Upper lobe of right lung (tissue), 1 donor: ENCODE data around the gene LRRC27. TPM values are rescaled to one million over a fixed set of nuclear protein-coding genes. Genes with fewer than 3 reads are reported as not detected.

Experiments
- ATAC-seq: fragments of 200-7000 bp; cut with Tn5 transposase; one replicate; pipeline ENCODE4 v1.9.1; 2020; ENCODE audit warnings: mild to moderate bottlenecking, moderate library complexity
- DNase-seq: peaks from one replicate; pipeline ENCODE4 v3.0.0-alpha.2; 2020
- H3K27ac ChIP-seq: fragments of 200-600 bp; one replicate; pipeline ENCODE4 v1.8.0; 2022
- H3K27me3 ChIP-seq: fragments of 200-600 bp; one replicate; pipeline ENCODE4 v1.8.0; 2022; ENCODE audit warnings: mild to moderate bottlenecking
- H3K36me3 ChIP-seq: fragments of 200-600 bp; one replicate; pipeline ENCODE4 v1.8.0; 2022
- H3K4me1 ChIP-seq: fragments of 200-600 bp; one replicate; pipeline ENCODE4 v1.8.0; 2022
- H3K4me3 ChIP-seq: fragments of 200-600 bp; one replicate; pipeline ENCODE4 v1.8.0; 2022; ENCODE audit warnings: mild to moderate bottlenecking
- H3K9me3 ChIP-seq: fragments of 200-600 bp; one replicate; pipeline ENCODE4 v1.8.0; 2022
- intact Hi-C: fragments of 100-400 bp; cut with DNase I; formaldehyde crosslinking; loops from one replicate; pipeline ENCODE4 v1.11.0; 2022
- total RNA-seq: library from RNA; stranded (reverse); fragmentation: NEBNext Ultra II Directional; extraction: Animal tissue kit (Norgen Biotek cat#: 25700); gene quantifications from one replicate; pipeline ENCODE4 v1.2.1, GENCODE V29; 2021
- TF ChIP-seq, protein P1 (sequence below): fragments of 200-600 bp; IDR thresholded peaks from one replicate; pipeline ENCODE4 v1.8.0; 2022; ENCODE audit warnings: antibody characterized with exemption
- donor health status: DM: no; HTN: yes; CAD: no; lungs with severe emphysema.

LRRC27 gene
- total RNA-seq, 1 donor from 2014 or later = 6.3 TPM

DNA sequence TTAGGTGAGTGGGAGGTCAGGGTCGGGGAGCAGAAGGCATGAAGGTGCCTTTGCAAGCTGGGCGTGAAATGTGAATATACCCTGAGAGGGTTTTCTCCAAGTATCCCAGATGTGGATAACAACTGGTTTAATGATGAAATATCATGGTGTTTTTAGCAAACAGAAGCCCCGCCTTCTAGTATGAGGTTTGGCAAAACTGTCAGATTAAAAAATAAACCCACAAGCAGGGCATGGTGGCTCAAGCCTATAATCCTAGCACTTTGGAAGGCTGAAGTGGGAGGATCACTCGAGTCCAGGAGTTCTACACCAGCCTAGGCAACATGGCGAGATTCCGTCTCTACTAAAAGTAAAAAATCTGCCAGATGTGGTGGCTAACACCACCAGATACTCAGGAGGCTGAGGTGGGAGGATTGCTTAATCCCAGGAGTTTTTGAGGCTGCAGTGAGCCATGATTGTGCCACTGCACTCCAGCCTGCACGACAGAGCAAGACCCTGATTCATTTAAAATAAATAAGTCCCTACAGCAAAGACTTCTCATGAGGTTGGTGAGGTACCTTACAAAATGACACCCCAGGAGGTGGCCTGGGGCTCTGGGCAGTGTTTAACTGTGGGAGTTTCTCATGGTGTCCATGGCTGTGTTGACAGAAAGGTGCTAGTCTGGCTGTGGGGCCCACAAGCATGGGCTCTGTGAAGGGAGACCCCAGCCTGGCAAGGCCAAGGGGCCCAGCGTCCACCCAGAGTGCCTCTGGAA lies 58.4 kb downstream of the LRRC27 start:
- ATAC-seq (no peak), DNase-seq (peak; percentile 17)
- Histone ChIP-seq H3K27me3 (no peaks in the 10 kb centered on the region), H3K4me3 (no peak overlapping the region), H3K9me3 (no peaks in the 10 kb centered on the region), H3K27ac (no peak overlapping the region), H3K4me1 (peaks cover 14% of the 10 kb centered on the region), H3K36me3 (no peaks in the 10 kb centered on the region)
- TF ChIP-seq, protein P1, sequence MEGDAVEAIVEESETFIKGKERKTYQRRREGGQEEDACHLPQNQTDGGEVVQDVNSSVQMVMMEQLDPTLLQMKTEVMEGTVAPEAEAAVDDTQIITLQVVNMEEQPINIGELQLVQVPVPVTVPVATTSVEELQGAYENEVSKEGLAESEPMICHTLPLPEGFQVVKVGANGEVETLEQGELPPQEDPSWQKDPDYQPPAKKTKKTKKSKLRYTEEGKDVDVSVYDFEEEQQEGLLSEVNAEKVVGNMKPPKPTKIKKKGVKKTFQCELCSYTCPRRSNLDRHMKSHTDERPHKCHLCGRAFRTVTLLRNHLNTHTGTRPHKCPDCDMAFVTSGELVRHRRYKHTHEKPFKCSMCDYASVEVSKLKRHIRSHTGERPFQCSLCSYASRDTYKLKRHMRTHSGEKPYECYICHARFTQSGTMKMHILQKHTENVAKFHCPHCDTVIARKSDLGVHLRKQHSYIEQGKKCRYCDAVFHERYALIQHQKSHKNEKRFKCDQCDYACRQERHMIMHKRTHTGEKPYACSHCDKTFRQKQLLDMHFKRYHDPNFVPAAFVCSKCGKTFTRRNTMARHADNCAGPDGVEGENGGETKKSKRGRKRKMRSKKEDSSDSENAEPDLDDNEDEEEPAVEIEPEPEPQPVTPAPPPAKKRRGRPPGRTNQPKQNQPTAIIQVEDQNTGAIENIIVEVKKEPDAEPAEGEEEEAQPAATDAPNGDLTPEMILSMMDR = no peak
- intact Hi-C loops = loop anchor here (5.0 kb wide), 1 partner anchor 62 kb away; no protein-coding TSS in a partner anchor

DNA sequence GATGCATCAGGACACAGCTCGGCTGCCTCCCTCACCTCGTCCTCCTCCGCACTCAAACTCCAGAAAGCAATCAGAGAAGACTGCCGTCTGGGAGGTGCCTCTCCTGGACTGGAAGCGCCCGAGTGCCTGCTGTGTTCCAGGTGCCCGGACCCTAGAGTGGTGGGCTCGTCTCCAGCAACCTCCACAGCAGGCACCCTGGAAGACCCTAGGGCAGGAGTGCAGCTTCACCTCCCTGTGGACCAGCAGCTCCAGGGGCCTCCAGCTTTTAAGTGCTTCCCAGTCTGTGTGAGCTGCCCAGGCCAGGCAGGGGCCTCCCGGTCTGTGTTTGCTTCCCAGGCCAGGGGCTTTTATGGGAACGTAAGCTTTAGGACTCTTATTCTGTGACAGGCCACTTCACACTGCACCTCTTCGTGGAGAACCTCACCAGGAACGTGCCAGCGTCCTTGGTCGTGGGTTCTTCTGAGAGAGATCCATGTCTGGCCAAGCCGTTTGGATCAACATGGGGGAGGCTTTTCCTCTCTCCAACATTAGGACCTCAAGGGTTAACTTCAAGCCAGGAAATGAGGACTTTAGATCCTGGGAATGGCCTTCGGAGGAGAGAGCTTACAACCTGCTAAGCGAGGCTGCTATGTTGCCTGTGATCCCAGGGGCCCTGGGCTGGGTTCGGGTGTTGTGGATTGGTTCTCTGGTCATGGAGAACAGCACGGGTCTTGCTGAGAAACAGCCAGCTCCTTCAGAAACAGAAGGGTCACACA lies 59.1 kb downstream of the LRRC27 start:
- TF ChIP-seq, protein P1 = no peak
- Histone ChIP-seq H3K4me1 (peaks cover 17% of the 10 kb centered on the region), H3K27ac (no peak overlapping the region), H3K9me3 (no peaks in the 10 kb centered on the region), H3K4me3 (no peak overlapping the region), H3K27me3 (no peaks in the 10 kb centered on the region), H3K36me3 (no peaks in the 10 kb centered on the region)
- ATAC-seq (no peak), DNase-seq (peak; percentile 52)
- intact Hi-C loops = loop anchor here (5.0 kb wide), 1 partner anchor 61 kb away; no protein-coding TSS in a partner anchor

DNA sequence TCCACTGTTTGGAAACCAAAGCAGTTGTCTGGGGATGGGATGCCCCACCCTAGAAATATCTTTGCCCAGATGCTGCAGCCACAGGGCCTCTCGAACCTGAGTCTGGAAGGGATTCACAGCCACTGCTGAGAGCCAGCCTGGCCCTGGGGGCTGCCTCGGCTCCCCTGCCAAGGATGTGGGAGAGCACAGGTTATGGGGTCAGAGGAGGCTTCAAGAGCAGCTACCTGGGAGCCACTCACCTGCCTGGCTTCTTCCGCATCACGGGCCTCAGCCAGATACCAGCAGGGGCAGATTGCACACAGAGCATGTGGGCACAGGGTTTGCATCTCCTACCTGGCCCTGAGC lies 59.7 kb downstream of the LRRC27 start:
- TF ChIP-seq, protein P1 = no peak
- no peak overlapping the region for H3K27ac ChIP-seq
- ATAC-seq = no peak
- no peaks in the 10 kb centered on the region for H3K9me3 ChIP-seq
- intact Hi-C loops = loop anchor here (5.0 kb wide), 1 partner anchor 61 kb away; no protein-coding TSS in a partner anchor
- no peaks in the 10 kb centered on the region for H3K36me3 ChIP-seq
- H3K4me1 ChIP-seq = peaks cover 17% of the 10 kb centered on the region
- H3K27me3 ChIP-seq = no peaks in the 10 kb centered on the region
- peak; percentile 41 for DNase-seq
- H3K4me3 ChIP-seq = no peak overlapping the region

- Histone ChIP-seq H3K36me3 (no peaks in the 10 kb centered on the region), H3K27me3 (no peaks in the 10 kb centered on the region), H3K9me3 (no peaks in the 10 kb centered on the region), H3K27ac (no peak overlapping the region), H3K4me1 (peaks cover 17% of the 10 kb centered on the region), H3K4me3 (no peak overlapping the region)
- TF ChIP-seq, protein P1 = no peak
- intact Hi-C loops = loop anchor here (5.0 kb wide), 1 partner anchor 60 kb away; no protein-coding TSS in a partner anchor
- no peak for ATAC-seq
- no peak for DNase-seq
Measured at GRCh38 chr10:132392184-132392800, 60.3 kb downstream of the LRRC27 start.

DNA sequence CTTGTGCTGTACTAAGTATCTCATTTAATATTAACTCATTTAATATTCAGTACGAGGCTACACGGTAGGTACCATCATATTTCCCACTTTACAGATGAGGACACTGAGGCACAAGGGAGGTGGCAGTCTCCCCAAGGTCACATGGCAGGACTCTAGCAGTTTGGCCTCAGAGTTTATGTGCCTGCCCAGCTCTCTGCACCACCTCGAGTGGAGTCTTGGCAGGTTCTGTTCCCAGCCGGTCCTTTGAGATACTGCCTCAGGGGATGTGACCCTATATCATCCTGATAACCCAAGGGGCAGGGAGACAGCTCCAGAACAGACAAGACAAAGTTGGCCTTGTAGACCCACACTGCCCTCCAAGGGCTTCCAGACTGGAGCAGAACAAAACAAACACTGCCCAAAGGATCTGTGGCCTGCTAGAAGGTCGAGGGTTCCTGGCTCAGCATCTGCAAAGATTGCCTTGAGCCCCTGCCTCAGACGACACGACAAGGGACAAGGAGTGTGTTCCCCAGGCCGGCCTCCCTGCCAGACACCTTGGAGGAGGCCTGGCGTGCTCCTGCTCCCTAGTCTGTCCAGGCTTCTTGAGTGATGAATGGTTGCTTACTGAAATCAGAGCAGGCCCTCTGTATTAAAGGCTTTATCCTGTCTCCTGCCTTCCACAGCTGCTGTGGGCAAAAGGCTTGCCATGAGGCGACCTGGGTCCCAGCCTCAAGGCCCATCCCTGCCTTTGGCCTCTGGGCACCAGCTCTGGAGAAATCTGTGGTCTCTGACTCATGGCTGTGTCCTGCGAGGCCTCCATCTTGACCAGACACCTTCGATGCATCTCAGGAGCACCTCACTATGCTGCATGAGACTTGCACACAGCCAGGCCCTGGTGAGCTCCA lies 61.1 kb downstream of the LRRC27 start:
- Histone ChIP-seq H3K4me1 (peaks cover 16% of the 10 kb centered on the region), H3K36me3 (no peaks in the 10 kb centered on the region), H3K4me3 (no peak overlapping the region), H3K9me3 (no peaks in the 10 kb centered on the region), H3K27ac (no peak overlapping the region), H3K27me3 (no peaks in the 10 kb centered on the region)
- DNase-seq (peak; percentile 54), ATAC-seq (no peak)
- TF ChIP-seq, protein P1 = no peak
- intact Hi-C loops = loop anchor here (5.0 kb wide), 1 partner anchor 59 kb away; no protein-coding TSS in a partner anchor
